GM18526 (cell line): ENCODE results near the gene RXFP3.

Experiments used
- POLR2A ChIP-seq: IDR thresholded peaks from 3 replicates; pipeline ENCODE4 v1.6.1; 2011; ENCODE audit not compliant: insufficient read length; ENCODE audit errors: extremely low read depth

The RXFP3 gene

GRCh38 chr5:33929925-33930690 is 6.1 kb upstream of the RXFP3 start:
- TF ChIP-seq POLR2A, result no peak

GRCh38 chr5:33931136-33931535 is 5.0 kb upstream of the RXFP3 start:
- TF ChIP-seq POLR2A, result no peak

- TF ChIP-seq POLR2A, result no peak
Observed at GRCh38 chr5:33933723-33934169, 2.4 kb upstream of the RXFP3 start.

- TF ChIP-seq POLR2A, result no peak
Observed at GRCh38 chr5:33934176-33934575, 2.0 kb upstream of the RXFP3 start.

GRCh38 chr5:33936004-33936380 is 194 bp upstream of the RXFP3 start:
- no peak for TF ChIP-seq POLR2A

GRCh38 chr5:33937017-33937706 is 976 bp downstream of the RXFP3 start:
- no peak for TF ChIP-seq POLR2A

- TF ChIP-seq POLR2A, result no peak
Observed at GRCh38 chr5:33937707-33938506, 1.7 kb downstream of the RXFP3 start.

GRCh38 chr5:33938507-33938796 is 2.3 kb downstream of the RXFP3 start:
- no peak for TF ChIP-seq POLR2A

- no peak for TF ChIP-seq POLR2A
Observed at GRCh38 chr5:33938881-33939280, 2.7 kb downstream of the RXFP3 start.

GRCh38 chr5:33939556-33940262 is 3.5 kb downstream of the RXFP3 start:
- TF ChIP-seq POLR2A, result no peak

GRCh38 chr5:33941090-33941489 is 4.9 kb downstream of the RXFP3 start:
- no peak for TF ChIP-seq POLR2A

- TF ChIP-seq POLR2A, result no peak
Observed at GRCh38 chr5:33944543-33945132, 8.5 kb downstream of the RXFP3 start.

- TF ChIP-seq POLR2A, result no peak
Observed at GRCh38 chr5:33957577-33958150, 21.5 kb downstream of the RXFP3 start.

- no peak for TF ChIP-seq POLR2A
Observed at GRCh38 chr5:33958176-33958575, 22.0 kb downstream of the RXFP3 start.
